Neural cell (in vitro differentiated cells): ENCODE data around the gene DBNDD2. TPM values are rescaled to one million over a fixed set of nuclear protein-coding genes. Genes with fewer than 3 reads are reported as not detected.

Source experiments
- H2AFZ ChIP-seq: fragments of 200-600, 300-800 bp; sonication (generic), shearing (Covaris generic); 2 replicates; pipeline ENCODE4 v1.6.0; 2014; ENCODE audit warnings: low read depth, mild to moderate bottlenecking, antibody characterized with exemption, low read length, moderate library complexity
- H3F3A ChIP-seq: fragments of 200-600 bp; shearing (Covaris generic); 2 replicates; pipeline ENCODE4 v1.6.1; 2016; ENCODE audit warnings: mild to moderate bottlenecking, moderate library complexity, mixed read lengths, antibody characterized with exemption, low read length; ENCODE audit not compliant: insufficient read depth, poor library complexity, severe bottlenecking
- H3K27ac ChIP-seq: fragments of 200-600, 300-800 bp; sonication (generic), shearing (Covaris generic); 2 replicates; pipeline ENCODE4 v1.5.1; 2014; ENCODE audit warnings: mild to moderate bottlenecking, low read length, moderate library complexity
- H3K27me3 ChIP-seq: fragments of 300-800, 200-600 bp; sonication (generic), shearing (Covaris generic); 2 replicates; pipeline ENCODE4 v1.6.0; 2014; ENCODE audit warnings: mild to moderate bottlenecking, low read depth, low read length, moderate library complexity; ENCODE audit not compliant: insufficient read depth
- H3K36me3 ChIP-seq: fragments of 300-800, 200-600 bp; sonication (generic), shearing (Covaris generic); 2 replicates; pipeline ENCODE4 v1.5.1; 2014; ENCODE audit warnings: mild to moderate bottlenecking, antibody characterized with exemption, low read length, moderate library complexity; ENCODE audit not compliant: insufficient read depth
- H3K4me2 ChIP-seq: fragments of 300-800, 200-600 bp; sonication (generic), shearing (Covaris generic); 2 replicates; pipeline ENCODE4 v1.6.0; 2014; ENCODE audit warnings: mild to moderate bottlenecking, low read length
- H3K4me3 ChIP-seq: fragments of 300-800, 200-600 bp; sonication (generic), shearing (Covaris generic); 2 replicates; pipeline ENCODE4 v1.5.1; 2014; ENCODE audit warnings: mild to moderate bottlenecking, low read length, moderate library complexity
- H3K79me2 ChIP-seq: fragments of 200-600 bp; shearing (Covaris generic); replicated peaks from 2 replicates; pipeline ENCODE4 v1.6.0; 2014; ENCODE audit warnings: mild to moderate bottlenecking, low read length, moderate library complexity; ENCODE audit not compliant: insufficient read depth
- H3K9ac ChIP-seq: fragments of 300-800, 200-600 bp; sonication (generic), shearing (Covaris generic); 2 replicates; pipeline ENCODE4 v1.6.1; 2016; ENCODE audit warnings: mild to moderate bottlenecking, low read length, mixed read lengths
- H3K9me2 ChIP-seq: fragments of 200-600 bp; shearing (Covaris generic); 2 replicates; pipeline ENCODE4 v1.6.1; 2016; ENCODE audit warnings: mild to moderate bottlenecking, low read length, mixed read lengths; ENCODE audit not compliant: insufficient read depth
- H3K9me3 ChIP-seq: fragments of 200-600, 300-800 bp; sonication (generic), shearing (Covaris generic); 2 replicates; pipeline ENCODE4 v1.6.1; 2016; ENCODE audit warnings: mild to moderate bottlenecking, mixed run types, low read length, moderate library complexity, mixed read lengths
- H4K20me1 ChIP-seq: fragments of 200-600 bp; shearing (Covaris generic); 2 replicates; pipeline ENCODE4 v1.6.1; 2016; ENCODE audit warnings: mild to moderate bottlenecking, mixed run types; ENCODE audit not compliant: insufficient read depth
- EP300 ChIP-seq: fragments of 450-650 bp; conservative IDR thresholded peaks from 2 replicates; pipeline ENCODE4 v1.6.1; 2014; ENCODE audit warnings: antibody characterized with exemption, mild to moderate bottlenecking, moderate library complexity; ENCODE audit not compliant: poor library complexity, severe bottlenecking
- EZH2 ChIP-seq: fragments of 200-600, 300-800 bp; shearing (Covaris generic), sonication (generic); IDR thresholded peaks from 2 replicates; pipeline ENCODE4 v1.6.1; 2014; ENCODE audit warnings: antibody characterized with exemption, low read length, borderline replicate concordance, mild to moderate bottlenecking; ENCODE audit not compliant: insufficient read depth, poor library complexity, severe bottlenecking
- MXI1 ChIP-seq: fragments of 450-650 bp; conservative IDR thresholded peaks from 2 replicates; pipeline ENCODE4 v1.6.1; 2014; ENCODE audit warnings: antibody characterized with exemption, mild to moderate bottlenecking; ENCODE audit not compliant: poor library complexity, severe bottlenecking
- POLR2AphosphoS5 ChIP-seq: IDR thresholded peaks from 2 replicates; pipeline ENCODE4 v1.6.1; 2012
- RAD21 ChIP-seq: fragments of 450-650 bp; conservative IDR thresholded peaks from 2 replicates; pipeline ENCODE4 v1.6.1; 2014; ENCODE audit warnings: antibody characterized with exemption, mild to moderate bottlenecking, moderate library complexity
- REST ChIP-seq: IDR thresholded peaks from 2 replicates; pipeline ENCODE4 v1.6.1; 2012; ENCODE audit warnings: borderline replicate concordance
- SMC3 ChIP-seq: fragments of 450-650 bp; conservative IDR thresholded peaks from 2 replicates; pipeline ENCODE4 v1.6.1; 2014; ENCODE audit warnings: antibody characterized with exemption, mild to moderate bottlenecking, moderate library complexity; ENCODE audit not compliant: poor library complexity
- TAF1 ChIP-seq: IDR thresholded peaks from 2 replicates; pipeline ENCODE4 v1.6.1; 2012; ENCODE audit warnings: low read depth
- polyA plus RNA-seq: library from polyadenylated mRNA; depleted of rRNA; stranded (reverse); fragments of >200 nt; gene quantifications from 2 replicates; pipeline ENCODE4 v1.2.3, GENCODE V29; 2014
- TF ChIP-seq, protein P1 (sequence below): fragments of 450-650 bp; IDR thresholded peaks from 2 replicates; pipeline ENCODE4 v1.5.1; 2014; ENCODE audit warnings: antibody characterized with exemption, mild to moderate bottlenecking, moderate library complexity; ENCODE audit not compliant: poor library complexity, severe bottlenecking

DBNDD2 gene
- polyA plus RNA-seq, 1 donor from 2014 or later, result 9.1 TPM

- no peaks in the 10 kb centered on the region for H3K27me3 ChIP-seq
- no peaks in the 10 kb centered on the region for H3F3A ChIP-seq
- no peak overlapping the region for H3K9ac ChIP-seq
- peak overlapping the region; percentile 53 for H3K4me2 ChIP-seq
- no peak for TF ChIP-seq EZH2
- TF ChIP-seq MXI1, result no peak
- no peak for TF ChIP-seq REST
- TF ChIP-seq EP300, result no peak
- TF ChIP-seq RAD21, result no peak
- no peak for TF ChIP-seq POLR2AphosphoS5
- TF ChIP-seq SMC3, result no peak
- TF ChIP-seq TAF1, result no peak
- TF ChIP-seq, protein P1, sequence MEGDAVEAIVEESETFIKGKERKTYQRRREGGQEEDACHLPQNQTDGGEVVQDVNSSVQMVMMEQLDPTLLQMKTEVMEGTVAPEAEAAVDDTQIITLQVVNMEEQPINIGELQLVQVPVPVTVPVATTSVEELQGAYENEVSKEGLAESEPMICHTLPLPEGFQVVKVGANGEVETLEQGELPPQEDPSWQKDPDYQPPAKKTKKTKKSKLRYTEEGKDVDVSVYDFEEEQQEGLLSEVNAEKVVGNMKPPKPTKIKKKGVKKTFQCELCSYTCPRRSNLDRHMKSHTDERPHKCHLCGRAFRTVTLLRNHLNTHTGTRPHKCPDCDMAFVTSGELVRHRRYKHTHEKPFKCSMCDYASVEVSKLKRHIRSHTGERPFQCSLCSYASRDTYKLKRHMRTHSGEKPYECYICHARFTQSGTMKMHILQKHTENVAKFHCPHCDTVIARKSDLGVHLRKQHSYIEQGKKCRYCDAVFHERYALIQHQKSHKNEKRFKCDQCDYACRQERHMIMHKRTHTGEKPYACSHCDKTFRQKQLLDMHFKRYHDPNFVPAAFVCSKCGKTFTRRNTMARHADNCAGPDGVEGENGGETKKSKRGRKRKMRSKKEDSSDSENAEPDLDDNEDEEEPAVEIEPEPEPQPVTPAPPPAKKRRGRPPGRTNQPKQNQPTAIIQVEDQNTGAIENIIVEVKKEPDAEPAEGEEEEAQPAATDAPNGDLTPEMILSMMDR, result no peak
- peaks cover 28% of the 10 kb centered on the region for H3K79me2 ChIP-seq
- H3K27ac ChIP-seq, result no peak overlapping the region
- H3K36me3 ChIP-seq, result no peaks in the 10 kb centered on the region
- no peaks in the 10 kb centered on the region for H3K9me2 ChIP-seq
- H2AFZ ChIP-seq, result no peak overlapping the region
- peak overlapping the region; percentile 97 for H3K4me3 ChIP-seq
- no peaks in the 10 kb centered on the region for H4K20me1 ChIP-seq
- H3K9me3 ChIP-seq, result no peaks in the 10 kb centered on the region
Observed at GRCh38 chr20:45365444-45365970, 42.6 kb upstream of the DBNDD2 start.

DNA sequence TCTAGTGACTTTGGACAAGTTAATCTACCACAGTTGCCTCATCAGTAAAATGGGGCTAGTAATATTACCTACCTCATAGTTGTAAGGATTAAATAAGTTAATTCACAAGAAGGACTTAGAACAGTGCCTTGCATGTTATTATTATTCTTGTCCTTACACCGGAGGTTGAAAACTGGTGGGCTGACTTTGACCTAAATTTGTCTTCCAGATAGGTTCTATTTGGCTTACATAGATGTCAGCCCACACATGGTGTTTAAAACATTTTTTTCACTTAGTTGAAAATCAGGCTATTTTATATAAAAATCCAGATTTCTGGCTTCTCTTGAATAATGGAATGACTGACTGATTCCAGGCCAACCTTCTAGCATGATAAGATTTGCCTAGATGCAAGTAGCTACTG is 41.9 kb upstream of the DBNDD2 start:
- Histone ChIP-seq H3K9ac (no peak overlapping the region), H2AFZ (no peak overlapping the region), H4K20me1 (no peaks in the 10 kb centered on the region), H3K27me3 (no peaks in the 10 kb centered on the region), H3K9me3 (no peaks in the 10 kb centered on the region), H3K4me3 (no peak overlapping the region), H3K9me2 (no peaks in the 10 kb centered on the region), H3K27ac (no peak overlapping the region), H3K36me3 (no peaks in the 10 kb centered on the region), H3K79me2 (peaks cover 28% of the 10 kb centered on the region), H3K4me2 (no peak overlapping the region), H3F3A (no peaks in the 10 kb centered on the region)
- TF ChIP-seq EP300, result no peak
- TF ChIP-seq POLR2AphosphoS5, result no peak
- TF ChIP-seq RAD21, result no peak
- TF ChIP-seq REST, result no peak
- TF ChIP-seq SMC3, result no peak
- no peak for TF ChIP-seq MXI1
- TF ChIP-seq TAF1, result no peak
- no peak for TF ChIP-seq EZH2
- TF ChIP-seq, protein P1, result no peak
